Thyroid gland (tissue), 4 donors: ENCODE data around the gene PGAP3.

Source experiments
- CTCF ChIP-seq, 6 experiments: fragments of 200-600 bp in 3 of 6; fragments of 450-650 bp in 3 of 6; sonication (generic) in 3 of 6; IDR thresholded peaks; one replicate each; pipeline ENCODE4 v1.5.1; 2016 to 2019; ENCODE audit warnings: antibody characterized with exemption in 6 of 6, mild to moderate bottlenecking in 2 of 6, inconsistent platforms in 1 of 6, moderate library complexity in 1 of 6
- POLR2A ChIP-seq, 2 donors: fragments of 450-650 bp; IDR thresholded peaks; one replicate each; pipeline ENCODE4 v1.6.1; 2017; ENCODE audit warnings: antibody characterized with exemption in 2 of 2, mild to moderate bottlenecking in 2 of 2, moderate library complexity in 1 of 2

GRCh38 chr17:39622380-39623006, 65.4 kb downstream of the PGAP3 start:
- no peak for TF ChIP-seq CTCF (IDR thresholded peaks at IDR 0.05)
- no peak for TF ChIP-seq POLR2A (IDR thresholded peaks at IDR 0.05)
